Heart left ventricle (tissue), 16 donors: ENCODE measurements around the gene CEP170B. TPM values are rescaled to one million over a fixed set of nuclear protein-coding genes. Genes with fewer than 3 reads are reported as not detected.
"Not testable (repeated sequence)": the region's sequence is repeated elsewhere in the genome, so short reads cannot be mapped to it uniquely, and the experiment has no call there.

Experiments
- ATAC-seq, 4 donors: fragments of 200-7000 bp; cut with Tn5 transposase; one replicate each; pipeline ENCODE4 v1.9.1; 2020 to 2022; ENCODE audit warnings: moderate library complexity in 4 of 4, mild to moderate bottlenecking in 3 of 4, moderate number of reproducible peaks in 1 of 4
- DNase-seq, 5 donors: peaks; one replicate each; pipeline ENCODE4 v3.0.0-alpha.2; 2020
- H3K27ac ChIP-seq, 12 donors: fragments of 200-600 bp; sonication (generic) in 4 of 12; one replicate each; pipeline versions ENCODE4 v1.5.0 to v1.8.0; 2016 to 2022; ENCODE audit warnings: mild to moderate bottlenecking in 2 of 12
- H3K27me3 ChIP-seq, 9 donors: fragments of 200-600 bp; sonication (generic) in 2 of 9; one replicate each; pipeline versions ENCODE4 v1.5.1 to v1.8.0; 2016 to 2022; ENCODE audit warnings: mild to moderate bottlenecking in 3 of 9
- H3K36me3 ChIP-seq, 9 donors: fragments of 200-600 bp; sonication (generic) in 2 of 9; one replicate each; pipeline versions ENCODE4 v1.5.0 to v1.8.0; 2018 to 2022; ENCODE audit warnings: mild to moderate bottlenecking in 2 of 9
- H3K4me1 ChIP-seq, 12 donors: fragments of 200-600 bp; sonication (generic) in 4 of 12; one replicate each; pipeline versions ENCODE4 v1.5.0 to v1.8.0; 2016 to 2022; ENCODE audit warnings: mild to moderate bottlenecking in 3 of 12
- H3K4me3 ChIP-seq, 12 donors: fragments of 200-600 bp; sonication (generic) in 4 of 12; one replicate each; pipeline versions ENCODE4 v1.5.0 to v1.8.0; 2017 to 2022; ENCODE audit warnings: mild to moderate bottlenecking in 9 of 12, moderate library complexity in 4 of 12
- H3K9me3 ChIP-seq, 12 donors: fragments of 200-600 bp; sonication (generic) in 4 of 12; one replicate each; pipeline versions ENCODE4 v1.5.0 to v1.8.0; 2016 to 2022; ENCODE audit warnings: mild to moderate bottlenecking in 1 of 12
- POLR2A ChIP-seq, 2 donors: fragments of 450-650 bp; IDR thresholded peaks; one replicate each; pipeline ENCODE4 v1.6.1; 2017; ENCODE audit warnings: antibody characterized with exemption in 2 of 2, mild to moderate bottlenecking in 2 of 2, moderate library complexity in 2 of 2
- WGBS, 4 donors: extraction: QIAGEN DNeasy Blood & Tissue Kit in 2 of 4; methylation state at CpG; one replicate each; pipeline versions ENCODE4 v1.1.5 to v1.1.7; 2013 to 2018; 5-methylcytosine and 5-hydroxymethylcytosine counted together
- intact Hi-C, 10 donors: fragments of 100-400 bp; cut with DNase I; formaldehyde crosslinking; loops; one replicate each; pipeline versions ENCODE4 v1.11.1 to v1.14.2; 2022
- polyA plus RNA-seq, 2 donors: library from polyadenylated mRNA; stranded (reverse); fragments of 200-250 nt; gene quantifications; one replicate each; pipeline ENCODE4 v1.2.3, GENCODE V29; 2013
- total RNA-seq, 9 donors: library from RNA; depleted of rRNA in 2 of 9; stranded (reverse); fragments of >200 nt in 2 of 9; fragmentation: NEBNext Ultra II Directional in 3 of 9; extraction: Animal tissue kit (Norgen Biotek cat#: 25700) in 3 of 9; gene quantifications; one replicate each; pipeline versions ENCODE4 v1.1.0 to v1.2.4, GENCODE V29; 2016 to 2023
- TF ChIP-seq, protein P1 (sequence below), 12 donors: fragments of 200-600 bp; sonication (generic) in 4 of 12; IDR thresholded peaks; one replicate each; pipeline versions ENCODE4 v1.5.0 to v1.8.0; 2018 to 2022; ENCODE audit warnings: antibody characterized with exemption in 12 of 12, mild to moderate bottlenecking in 5 of 12
- donor health status: ischemic (EF 13 %, LVEDD 7.1; RV severe dilation, severe dysfunction).
- donor health status: healthy with polysubstance abuse.
- donor health status: DM: no; HTN: yes; CAD: no.
- donor health status: DM: no; HTN: no; CAD: no.
- donor health status: ischemic (EF 25% LVEDD 6.9; RV normal size, moderate dysfunction).
- donor health status: ischemic (EF 25% LVEDD 5.7; RV mildly dilated, moderate dysfunction).
- donor health status: healthy.
- donor health status: DM: yes; HTN: yes; CAD: no.
- donor health status: ischemic (EF 35%, LVEDD 5.7; RV mildly dilated, moderate dysfunction).
- donor health status: nonischemic (EF 11% LVEDD 7.7; RV severe dilation, severe dysfunction).
- donor health status: DM: yes; HTN: yes; CAD: no.
- donor health status: PGD.
- donor health status: ischemic (EF 29% LVEDD 5.4; RV normal size, mild dysfunction).
- donor health status: nonischemic (EF 23%, LVEDD 6.1; RV moderate dilation, normal function).

Gene CEP170B
- total and polyA plus RNA-seq, 11 donors = 7.5 to 21.9 (median 12.5) TPM

DNA sequence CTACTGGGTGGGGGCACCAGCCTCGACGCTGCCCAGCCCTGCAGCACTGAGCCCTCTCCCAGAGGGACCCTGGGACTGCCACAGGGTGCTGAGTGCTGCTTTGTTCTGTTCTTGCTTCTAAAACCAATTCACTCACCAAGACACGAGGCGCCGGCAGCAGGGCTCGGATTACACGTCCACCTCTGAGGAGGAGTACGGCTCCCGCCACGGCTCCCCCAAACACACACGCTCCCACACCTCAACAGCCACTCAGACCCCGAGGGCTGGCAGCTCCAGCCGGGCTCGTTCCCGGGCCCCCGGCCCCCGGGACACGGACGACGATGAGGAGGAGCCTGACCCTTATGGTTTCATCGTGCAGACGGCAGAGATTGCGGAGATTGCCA lies 24.3 kb downstream of the CEP170B start:
- H3K9me3 ChIP-seq = no peaks in the 10 kb centered on the region
- peaks cover 0 to 3% (median 0%) of the 10 kb centered on the region in 12 donors for H3K4me1 ChIP-seq
- no peak for TF ChIP-seq POLR2A (IDR thresholded peaks at IDR 0.05)
- TF ChIP-seq, protein P1, sequence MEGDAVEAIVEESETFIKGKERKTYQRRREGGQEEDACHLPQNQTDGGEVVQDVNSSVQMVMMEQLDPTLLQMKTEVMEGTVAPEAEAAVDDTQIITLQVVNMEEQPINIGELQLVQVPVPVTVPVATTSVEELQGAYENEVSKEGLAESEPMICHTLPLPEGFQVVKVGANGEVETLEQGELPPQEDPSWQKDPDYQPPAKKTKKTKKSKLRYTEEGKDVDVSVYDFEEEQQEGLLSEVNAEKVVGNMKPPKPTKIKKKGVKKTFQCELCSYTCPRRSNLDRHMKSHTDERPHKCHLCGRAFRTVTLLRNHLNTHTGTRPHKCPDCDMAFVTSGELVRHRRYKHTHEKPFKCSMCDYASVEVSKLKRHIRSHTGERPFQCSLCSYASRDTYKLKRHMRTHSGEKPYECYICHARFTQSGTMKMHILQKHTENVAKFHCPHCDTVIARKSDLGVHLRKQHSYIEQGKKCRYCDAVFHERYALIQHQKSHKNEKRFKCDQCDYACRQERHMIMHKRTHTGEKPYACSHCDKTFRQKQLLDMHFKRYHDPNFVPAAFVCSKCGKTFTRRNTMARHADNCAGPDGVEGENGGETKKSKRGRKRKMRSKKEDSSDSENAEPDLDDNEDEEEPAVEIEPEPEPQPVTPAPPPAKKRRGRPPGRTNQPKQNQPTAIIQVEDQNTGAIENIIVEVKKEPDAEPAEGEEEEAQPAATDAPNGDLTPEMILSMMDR (IDR thresholded peaks at IDR 0.05) = no peak
- no peak overlapping the region for H3K27ac ChIP-seq
- peaks cover 0 to 37% (median 6%) of the 10 kb centered on the region in 9 donors for H3K36me3 ChIP-seq
- ATAC-seq (no peak), DNase-seq (no peak)
- H3K27me3 ChIP-seq = no peaks in the 10 kb centered on the region
- no peak overlapping the region for H3K4me3 ChIP-seq
- 91 to 93% (median 93%) methylated on average over 22 to 23 of the region's 23 CpGs for WGBS, 4 donors
- intact Hi-C loops = no loop called here

DNA sequence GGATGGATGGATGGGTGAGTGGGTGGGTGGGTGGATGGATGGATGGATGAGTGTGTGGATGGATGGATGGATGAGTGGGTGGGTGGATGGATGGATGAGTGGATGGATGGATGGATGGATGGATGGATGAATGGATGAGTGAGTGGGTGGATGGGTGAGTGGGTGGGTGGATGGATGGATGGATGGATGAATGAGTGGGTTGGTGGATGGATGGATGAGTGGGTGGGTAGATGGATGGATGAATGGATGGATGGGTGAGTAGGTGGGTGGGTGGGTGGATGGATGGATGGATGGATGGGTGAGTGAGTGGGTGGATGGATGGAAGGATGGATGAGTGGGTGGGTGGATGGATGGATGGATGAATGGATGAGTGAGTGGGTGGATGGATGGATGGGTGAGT lies 25.2 kb downstream of the CEP170B start:
- H3K4me3 ChIP-seq, ATAC-seq, H3K9me3 ChIP-seq, DNase-seq, H3K27ac ChIP-seq, H3K27me3 ChIP-seq: not testable (repeated sequence)
- H3K4me1 ChIP-seq = peaks cover 0 to 12% (median 7%) of the 10 kb centered on the region in 12 donors
- peaks cover 0 to 36% (median 6%) of the 10 kb centered on the region in 9 donors for H3K36me3 ChIP-seq
- intact Hi-C loops = loop anchor here in 2 of 10 donors (10.0 kb wide), 1 partner anchor 155 kb away; no protein-coding TSS in a partner anchor

DNA sequence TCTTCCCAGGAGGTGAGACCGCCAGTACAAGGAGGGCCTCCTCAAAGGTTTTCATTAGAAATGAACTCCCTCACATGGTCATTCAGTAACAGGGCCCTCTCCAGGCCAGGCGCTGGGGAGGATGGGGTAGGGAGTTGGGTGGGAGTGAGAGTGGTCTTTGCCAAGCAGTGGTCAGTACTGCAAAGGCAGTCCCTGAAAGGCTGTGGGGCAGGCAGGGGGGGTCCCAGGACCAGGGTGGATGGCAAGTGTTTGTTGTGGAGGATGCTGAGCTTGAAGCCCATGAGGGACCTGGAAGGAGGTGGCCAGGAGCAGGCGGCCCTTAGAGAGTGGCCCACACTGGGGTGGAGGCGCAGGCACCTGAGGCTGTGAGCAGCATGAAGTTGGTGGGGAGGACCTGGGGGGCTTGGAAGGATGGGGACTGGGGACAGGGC lies 26.1 kb downstream of the CEP170B start:
- intact Hi-C loops = loop anchor here in 2 of 10 donors (10.0 kb wide), 1 partner anchor 154 kb away; no protein-coding TSS in a partner anchor
- TF ChIP-seq, protein P1 (IDR thresholded peaks at IDR 0.05) = no peak
- no peak for TF ChIP-seq POLR2A (IDR thresholded peaks at IDR 0.05)
- ATAC-seq (no peak), DNase-seq (peak in 2 of 5 donors; percentile 20 to 22)
- Histone ChIP-seq H3K9me3 (no peaks in the 10 kb centered on the region), H3K36me3 (peaks cover 0 to 28% (median 4%) of the 10 kb centered on the region in 9 donors), H3K4me3 (no peak overlapping the region), H3K27ac (no peak overlapping the region), H3K27me3 (no peaks in the 10 kb centered on the region), H3K4me1 (peaks cover 0 to 20% (median 12%) of the 10 kb centered on the region in 12 donors)
- 96 to 97% (median 96%) methylated on average over 4 of the region's 4 CpGs for WGBS, 4 donors

DNA sequence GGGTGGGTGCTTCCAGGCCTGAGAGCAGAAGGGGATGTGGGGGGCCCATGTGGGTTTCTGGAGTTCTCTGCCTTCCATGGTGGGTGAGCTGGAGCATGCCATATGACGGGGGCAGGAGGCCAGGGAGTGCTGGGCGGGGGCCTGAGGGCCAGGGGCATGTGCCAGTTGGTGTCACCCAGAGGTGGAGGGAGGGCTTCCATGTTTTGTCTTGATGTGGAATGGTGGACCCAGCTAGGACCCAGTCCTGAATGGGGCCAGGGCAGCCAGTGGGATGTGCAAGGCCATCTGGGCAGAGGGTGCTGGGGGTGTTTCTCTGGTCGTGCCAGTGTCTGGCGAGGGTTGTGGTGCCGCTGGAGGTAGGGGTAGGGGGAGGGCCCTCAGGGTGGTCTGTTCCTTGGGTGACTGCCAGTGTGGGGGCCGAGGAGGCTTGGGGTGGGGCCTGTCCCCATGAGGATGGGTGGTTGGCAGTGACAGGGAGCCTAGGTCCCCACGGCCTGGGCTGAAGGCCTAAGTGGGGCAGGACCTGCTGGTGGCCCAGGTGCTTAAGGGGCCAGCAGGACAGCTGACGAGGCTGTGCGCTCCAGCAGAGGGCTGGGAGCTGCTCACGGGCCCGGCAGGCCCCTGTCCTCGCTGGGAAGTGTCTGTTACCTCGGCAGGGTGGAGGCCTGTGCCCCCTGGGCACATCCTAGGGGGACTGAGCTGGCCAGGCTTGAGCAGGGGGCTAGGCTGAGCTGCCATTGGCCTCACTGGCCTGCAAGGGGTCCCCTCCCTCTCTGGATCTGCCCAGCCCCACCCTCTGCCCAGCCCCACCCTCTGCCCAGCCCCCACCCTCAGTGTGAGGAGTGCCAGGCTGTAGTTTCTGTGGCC lies 26.8 kb downstream of the CEP170B start:
- intact Hi-C loops = loop anchor here in 2 of 10 donors (10.0 kb wide), 1 partner anchor 153 kb away; no protein-coding TSS in a partner anchor
- peak in 2 of 5 donors; percentile 24 to 54 for DNase-seq

More for the DNA sequence above, 26.8 kb downstream of the CEP170B start:
- no peaks in the 10 kb centered on the region for H3K9me3 ChIP-seq
- ATAC-seq = no peak
- H3K36me3 ChIP-seq = peaks cover 0 to 21% (median 0%) of the 10 kb centered on the region in 9 donors
- peaks cover 0 to 28% (median 12%) of the 10 kb centered on the region in 12 donors for H3K4me1 ChIP-seq
- H3K27me3 ChIP-seq = no peaks in the 10 kb centered on the region
- no peak overlapping the region for H3K27ac ChIP-seq
- no peak for TF ChIP-seq POLR2A (IDR thresholded peaks at IDR 0.05)
- TF ChIP-seq, protein P1 (IDR thresholded peaks at IDR 0.05) = no peak
- 79 to 90% (median 86%) methylated on average over 7 to 13 of the region's 13 CpGs for WGBS, 4 donors
- no peak overlapping the region for H3K4me3 ChIP-seq
